Sigmoid colon (tissue), 4 donors: Measurements from ENCODE around the gene CTAG1B.

Source experiments
- CTCF ChIP-seq, 4 experiments: fragments of 450-650 bp in 3 of 4; fragments of 200-600 bp in 1 of 4; IDR thresholded peaks; one replicate each; pipeline ENCODE4 v1.5.1; 2016 to 2019; ENCODE audit warnings: antibody characterized with exemption in 4 of 4, mild to moderate bottlenecking in 3 of 4, moderate library complexity in 2 of 4
- POLR2A ChIP-seq, 2 donors: fragments of 450-650 bp; IDR thresholded peaks; one replicate each; pipeline ENCODE4 v1.6.1; 2016; ENCODE audit warnings: antibody characterized with exemption in 2 of 2, mild to moderate bottlenecking in 2 of 2, moderate library complexity in 2 of 2
- POLR2AphosphoS5 ChIP-seq, 4 donors: sonication (generic); formaldehyde crosslinking; IDR thresholded peaks; one replicate each; pipeline ENCODE4 v1.6.1; 2017; ENCODE audit warnings: antibody characterized with exemption in 4 of 4

- TF ChIP-seq CTCF (IDR thresholded peaks at IDR 0.05): no peak
- TF ChIP-seq POLR2A (IDR thresholded peaks at IDR 0.05): no peak
- TF ChIP-seq POLR2AphosphoS5 (IDR thresholded peaks at IDR 0.05): no peak
Observed at GRCh38 chrX:154652311-154653047, 33.4 kb upstream of the CTAG1B start.
